ENCODE data around the gene EIF2AK2.

Gene EIF2AK2

GRCh38 chr2:37190290-37190689 is 33.5 kb upstream of the EIF2AK2 start:
- Histone ChIP-seq H3K27me3 (replicated peaks in 2 of 5; ENCODE audit: control insufficient read depth in 4 of 5, insufficient read depth in 5 of 5, low read length in 4 of 5) (peaks cover 0 to 3% (median 0%) of the 10 kb centered on the region in 5 experiments), H3K4me1 (ENCODE audit: control extremely low read depth in 1 of 4, control insufficient read depth in 4 of 4, insufficient read depth in 4 of 4, low read length in 3 of 4) (peaks cover 0 to 2% (median 0%) of the 10 kb centered on the region in 4 experiments), H3K9me3 (ENCODE audit: control extremely low read depth in 1 of 5, control insufficient read depth in 4 of 5, insufficient read depth in 2 of 5, low read depth in 1 of 5, low read length in 4 of 5) (no peaks in the 10 kb centered on the region), H3K4me3 (ENCODE audit: control insufficient read depth in 1 of 7, extremely low read depth in 1 of 7, insufficient read depth in 4 of 7, low read depth in 2 of 7, low read length in 6 of 7) (no peak overlapping the region), H3K36me3 (ENCODE audit: control insufficient read depth in 4 of 4, insufficient read depth in 4 of 4, low read length in 3 of 4) (no peaks in the 10 kb centered on the region), H3K27ac (ENCODE audit: insufficient read depth in 1 of 2, low read depth in 1 of 2, low read length in 2 of 2, poor library complexity in 1 of 2, severe bottlenecking in 2 of 2) (no peak overlapping the region)
- POLR2A ChIA-PET: interaction anchor here (0.5 kb wide), 1 partner anchor 1204 kb away, joined by 3 read pairs; no protein-coding TSS in a partner anchor
- 100% methylated on average over 3 of the region's 4 CpGs for WGBS (ENCODE audit: insufficient coverage)
- DNase-seq: no peak
- CTCF ChIA-PET: interaction anchor here (2.3 kb wide), 1 partner anchor 22 kb away, joined by 9 read pairs; no protein-coding TSS in a partner anchor

GRCh38 chr2:37189452-37190153 is 32.8 kb upstream of the EIF2AK2 start:
- H3K27me3 ChIP-seq (replicated peaks in 2 of 5; ENCODE audit: control insufficient read depth in 4 of 5, insufficient read depth in 5 of 5, low read length in 4 of 5): peaks cover 0 to 3% (median 0%) of the 10 kb centered on the region in 5 experiments
- no peaks in the 10 kb centered on the region for H3K9me3 ChIP-seq (ENCODE audit: control extremely low read depth in 1 of 5, control insufficient read depth in 4 of 5, insufficient read depth in 2 of 5, low read depth in 1 of 5, low read length in 4 of 5)
- ChIA-PET CTCF (interaction anchor here (0.8 to 2.3 kb wide), 3 partner anchors 9 to 21 kb away, joined by 3 to 9 read pairs (median 5); no protein-coding TSS in a partner anchor), POLR2A (interaction anchor here (0.5 kb wide), 1 partner anchor 1205 kb away, joined by 3 read pairs; no protein-coding TSS in a partner anchor)
- peak in 1 of 3 donors; percentile 13 for DNase-seq
- H3K27ac ChIP-seq (ENCODE audit: insufficient read depth in 1 of 2, low read depth in 1 of 2, low read length in 2 of 2, poor library complexity in 1 of 2, severe bottlenecking in 2 of 2): no peak overlapping the region
- H3K4me1 ChIP-seq (ENCODE audit: control extremely low read depth in 1 of 4, control insufficient read depth in 4 of 4, insufficient read depth in 4 of 4, low read length in 3 of 4): peaks cover 0 to 2% (median 0%) of the 10 kb centered on the region in 4 experiments
- H3K4me3 ChIP-seq (ENCODE audit: control insufficient read depth in 1 of 7, extremely low read depth in 1 of 7, insufficient read depth in 4 of 7, low read depth in 2 of 7, low read length in 6 of 7): no peak overlapping the region
- 95% methylated on average over 6 of the region's 6 CpGs for WGBS (ENCODE audit: insufficient coverage)
- H3K36me3 ChIP-seq (ENCODE audit: control insufficient read depth in 4 of 4, insufficient read depth in 4 of 4, low read length in 3 of 4): no peaks in the 10 kb centered on the region

- CTCF ChIA-PET: interaction anchor here (1.5 kb wide), 1 partner anchor 15 kb away, joined by 5 read pairs; no protein-coding TSS in a partner anchor
- Histone ChIP-seq H3K9me3 (ENCODE audit: control extremely low read depth in 1 of 5, control insufficient read depth in 4 of 5, insufficient read depth in 2 of 5, low read depth in 1 of 5, low read length in 4 of 5) (no peaks in the 10 kb centered on the region), H3K4me1 (ENCODE audit: control extremely low read depth in 1 of 4, control insufficient read depth in 4 of 4, insufficient read depth in 4 of 4, low read length in 3 of 4) (peaks cover 0 to 2% (median 0%) of the 10 kb centered on the region in 4 experiments), H3K27me3 (replicated peaks in 2 of 5; ENCODE audit: control insufficient read depth in 4 of 5, insufficient read depth in 5 of 5, low read length in 4 of 5) (peaks cover 0 to 3% (median 0%) of the 10 kb centered on the region in 5 experiments), H3K36me3 (ENCODE audit: control insufficient read depth in 4 of 4, insufficient read depth in 4 of 4, low read length in 3 of 4) (no peaks in the 10 kb centered on the region), H3K27ac (ENCODE audit: insufficient read depth in 1 of 2, low read depth in 1 of 2, low read length in 2 of 2, poor library complexity in 1 of 2, severe bottlenecking in 2 of 2) (no peak within 1 kb of the TSS), H3K4me3 (ENCODE audit: control insufficient read depth in 1 of 7, extremely low read depth in 1 of 7, insufficient read depth in 4 of 7, low read depth in 2 of 7, low read length in 6 of 7) (no peak within 1 kb of the TSS)
- POLR2A ChIA-PET: no interaction called here
- WGBS (ENCODE audit: insufficient coverage): 100% methylated on average over 1 of the region's 2 CpGs
- DNase-seq: no peak
Measured at GRCh38 chr2:37188570-37188969, 31.8 kb upstream of the EIF2AK2 start, which contains the start of gene SULT6B1. SULT6B1 (minus strand) TSS chr2:37188670; CDS start chr2:37188640, 30 bp downstream.

GRCh38 chr2:37181726-37182684 is 25.2 kb upstream of the EIF2AK2 start:
- H3K4me3 ChIP-seq (ENCODE audit: control insufficient read depth in 1 of 7, extremely low read depth in 1 of 7, insufficient read depth in 4 of 7, low read depth in 2 of 7, low read length in 6 of 7): no peak overlapping the region
- no peak overlapping the region for H3K27ac ChIP-seq (ENCODE audit: insufficient read depth in 1 of 2, low read depth in 1 of 2, low read length in 2 of 2, poor library complexity in 1 of 2, severe bottlenecking in 2 of 2)
- ChIA-PET POLR2A (no interaction called here), CTCF (interaction anchor here (0.5 to 1.6 kb wide), 4 partner anchors 10 to 606 kb away, joined by 3 to 6 read pairs (median 4); no protein-coding TSS in a partner anchor)
- whole genome bisulfite sequencing (ENCODE audit: insufficient coverage): 90% methylated on average over 11 of the region's 17 CpGs
- peaks cover 0 to 3% (median 0%) of the 10 kb centered on the region in 5 experiments for H3K27me3 ChIP-seq (replicated peaks in 2 of 5; ENCODE audit: control insufficient read depth in 4 of 5, insufficient read depth in 5 of 5, low read length in 4 of 5)
- no peak for DNase-seq
- H3K4me1 ChIP-seq (ENCODE audit: control extremely low read depth in 1 of 4, control insufficient read depth in 4 of 4, insufficient read depth in 4 of 4, low read length in 3 of 4): no peaks in the 10 kb centered on the region
- no peaks in the 10 kb centered on the region for H3K36me3 ChIP-seq (ENCODE audit: control insufficient read depth in 4 of 4, insufficient read depth in 4 of 4, low read length in 3 of 4)
- H3K9me3 ChIP-seq (ENCODE audit: control extremely low read depth in 1 of 5, control insufficient read depth in 4 of 5, insufficient read depth in 2 of 5, low read depth in 1 of 5, low read length in 4 of 5): no peaks in the 10 kb centered on the region

- 96% methylated on average over 4 of the region's 5 CpGs for WGBS (ENCODE audit: insufficient coverage)
- no peak overlapping the region for H3K4me3 ChIP-seq (ENCODE audit: control insufficient read depth in 1 of 7, extremely low read depth in 1 of 7, insufficient read depth in 4 of 7, low read depth in 2 of 7, low read length in 6 of 7)
- ChIA-PET CTCF (interaction anchor here (0.7 to 1.3 kb wide), 2 partner anchors 9 to 11 kb away, joined by 3 read pairs; no protein-coding TSS in a partner anchor), POLR2A (no interaction called here)
- H3K27me3 ChIP-seq (replicated peaks in 2 of 5; ENCODE audit: control insufficient read depth in 4 of 5, insufficient read depth in 5 of 5, low read length in 4 of 5): no peaks in the 10 kb centered on the region
- H3K36me3 ChIP-seq (ENCODE audit: control insufficient read depth in 4 of 4, insufficient read depth in 4 of 4, low read length in 3 of 4): no peaks in the 10 kb centered on the region
- no peak overlapping the region for H3K27ac ChIP-seq (ENCODE audit: insufficient read depth in 1 of 2, low read depth in 1 of 2, low read length in 2 of 2, poor library complexity in 1 of 2, severe bottlenecking in 2 of 2)
- no peaks in the 10 kb centered on the region for H3K4me1 ChIP-seq (ENCODE audit: control extremely low read depth in 1 of 4, control insufficient read depth in 4 of 4, insufficient read depth in 4 of 4, low read length in 3 of 4)
- DNase-seq: no peak
- no peaks in the 10 kb centered on the region for H3K9me3 ChIP-seq (ENCODE audit: control extremely low read depth in 1 of 5, control insufficient read depth in 4 of 5, insufficient read depth in 2 of 5, low read depth in 1 of 5, low read length in 4 of 5)
Measured at GRCh38 chr2:37180640-37181039, 23.9 kb upstream of the EIF2AK2 start.

- Histone ChIP-seq H3K27ac (ENCODE audit: insufficient read depth in 1 of 2, low read depth in 1 of 2, low read length in 2 of 2, poor library complexity in 1 of 2, severe bottlenecking in 2 of 2) (no peak overlapping the region), H3K4me3 (ENCODE audit: control insufficient read depth in 1 of 7, extremely low read depth in 1 of 7, insufficient read depth in 4 of 7, low read depth in 2 of 7, low read length in 6 of 7) (no peak overlapping the region), H3K36me3 (ENCODE audit: control insufficient read depth in 4 of 4, insufficient read depth in 4 of 4, low read length in 3 of 4) (no peaks in the 10 kb centered on the region), H3K4me1 (ENCODE audit: control extremely low read depth in 1 of 4, control insufficient read depth in 4 of 4, insufficient read depth in 4 of 4, low read length in 3 of 4) (no peaks in the 10 kb centered on the region), H3K9me3 (ENCODE audit: control extremely low read depth in 1 of 5, control insufficient read depth in 4 of 5, insufficient read depth in 2 of 5, low read depth in 1 of 5, low read length in 4 of 5) (no peaks in the 10 kb centered on the region), H3K27me3 (replicated peaks in 2 of 5; ENCODE audit: control insufficient read depth in 4 of 5, insufficient read depth in 5 of 5, low read length in 4 of 5) (no peaks in the 10 kb centered on the region)
- ChIA-PET CTCF (interaction anchor here (0.7 to 1.3 kb wide), 4 partner anchors 9 to 51 kb away, joined by 3 read pairs; partner anchors contain the start of genes CEBPZ and NDUFAF7), POLR2A (no interaction called here)
- WGBS (ENCODE audit: insufficient coverage): 89% methylated on average over 3 of the region's 4 CpGs
- DNase-seq: peak in 2 of 3 donors; percentile 36 to 39
Measured at GRCh38 chr2:37180006-37180639, 23.3 kb upstream of the EIF2AK2 start.

Data from common myeloid progenitor, CD34-positive (primary cell).